Osteocyte (in vitro differentiated cells): Measurements from ENCODE around the gene HUNK. TPM values are rescaled to one million over a fixed set of nuclear protein-coding genes. Genes with fewer than 3 reads are reported as not detected.

Source experiments
- DNase-seq: peaks from one replicate; pipeline ENCODE4 v3.0.0; 2021; ENCODE audit warnings: mixed read lengths; ENCODE audit not compliant: unreplicated experiment; ENCODE audit errors: extremely low spot score
- H3K27ac Mint-ChIP-seq: one replicate; pipeline ENCODE4 v1.8.0; 2021; ENCODE audit warnings: mild to moderate bottlenecking, mixed read lengths; ENCODE audit not compliant: unreplicated experiment
- H3K27me3 Mint-ChIP-seq: one replicate; pipeline ENCODE4 v1.8.0; 2021; ENCODE audit warnings: mixed read lengths; ENCODE audit not compliant: unreplicated experiment
- H3K36me3 Mint-ChIP-seq: one replicate; pipeline ENCODE4 v1.8.0; 2021; ENCODE audit warnings: mixed read lengths; ENCODE audit not compliant: unreplicated experiment
- H3K4me1 Mint-ChIP-seq: one replicate; pipeline ENCODE4 v1.8.0; 2021; ENCODE audit warnings: mixed read lengths; ENCODE audit not compliant: unreplicated experiment
- H3K4me3 Mint-ChIP-seq: one replicate; pipeline ENCODE4 v1.8.0; 2021; ENCODE audit warnings: mild to moderate bottlenecking, moderate library complexity, mixed read lengths; ENCODE audit not compliant: unreplicated experiment
- H3K9me3 Mint-ChIP-seq: one replicate; pipeline ENCODE4 v1.8.0; 2021; ENCODE audit warnings: mixed read lengths; ENCODE audit not compliant: unreplicated experiment
- total RNA-seq: library from RNA; stranded (reverse); gene quantifications from 2 replicates; pipeline ENCODE4 v1.2.1, GENCODE V29; 2021
- TF ChIP-seq, protein P1 (sequence below): fragments of 200-600 bp; sonication (generic); IDR thresholded peaks from 2 replicates; pipeline ENCODE4 v1.5.0; 2021; ENCODE audit warnings: antibody characterized with exemption, mild to moderate bottlenecking, moderate library complexity

HUNK gene
- total RNA-seq, 1 donor from 2014 or later = 0.83 TPM

DNA sequence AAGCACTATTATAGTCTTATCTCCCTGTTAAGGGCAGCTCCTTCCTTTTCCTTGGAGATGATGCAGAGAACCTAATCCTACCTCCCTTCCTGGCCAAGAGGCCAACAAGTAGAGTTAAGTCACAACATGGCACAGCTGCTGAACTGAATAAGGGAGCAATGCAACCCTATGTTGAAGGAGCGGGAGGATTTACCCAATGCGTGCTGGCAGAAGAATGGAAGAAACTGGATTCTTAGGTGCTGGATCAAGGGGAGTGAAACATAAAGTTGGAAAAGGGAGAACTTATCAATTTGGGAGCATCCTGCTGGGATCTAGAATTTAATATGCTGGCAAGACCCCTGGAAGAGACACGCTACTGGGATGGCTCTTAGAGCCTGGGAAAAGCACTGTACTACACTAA lies 12.0 kb upstream of the HUNK start:
- Mint-ChIP-seq H3K36me3 (no peaks in the 10 kb centered on the region), H3K9me3 (no peaks in the 10 kb centered on the region), H3K27me3 (peaks cover 9% of the 10 kb centered on the region), H3K4me1 (no peaks in the 10 kb centered on the region), H3K27ac (no peak overlapping the region), H3K4me3 (no peak overlapping the region)
- TF ChIP-seq, protein P1, sequence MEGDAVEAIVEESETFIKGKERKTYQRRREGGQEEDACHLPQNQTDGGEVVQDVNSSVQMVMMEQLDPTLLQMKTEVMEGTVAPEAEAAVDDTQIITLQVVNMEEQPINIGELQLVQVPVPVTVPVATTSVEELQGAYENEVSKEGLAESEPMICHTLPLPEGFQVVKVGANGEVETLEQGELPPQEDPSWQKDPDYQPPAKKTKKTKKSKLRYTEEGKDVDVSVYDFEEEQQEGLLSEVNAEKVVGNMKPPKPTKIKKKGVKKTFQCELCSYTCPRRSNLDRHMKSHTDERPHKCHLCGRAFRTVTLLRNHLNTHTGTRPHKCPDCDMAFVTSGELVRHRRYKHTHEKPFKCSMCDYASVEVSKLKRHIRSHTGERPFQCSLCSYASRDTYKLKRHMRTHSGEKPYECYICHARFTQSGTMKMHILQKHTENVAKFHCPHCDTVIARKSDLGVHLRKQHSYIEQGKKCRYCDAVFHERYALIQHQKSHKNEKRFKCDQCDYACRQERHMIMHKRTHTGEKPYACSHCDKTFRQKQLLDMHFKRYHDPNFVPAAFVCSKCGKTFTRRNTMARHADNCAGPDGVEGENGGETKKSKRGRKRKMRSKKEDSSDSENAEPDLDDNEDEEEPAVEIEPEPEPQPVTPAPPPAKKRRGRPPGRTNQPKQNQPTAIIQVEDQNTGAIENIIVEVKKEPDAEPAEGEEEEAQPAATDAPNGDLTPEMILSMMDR = no peak
- DNase-seq = peak; percentile 11

DNA sequence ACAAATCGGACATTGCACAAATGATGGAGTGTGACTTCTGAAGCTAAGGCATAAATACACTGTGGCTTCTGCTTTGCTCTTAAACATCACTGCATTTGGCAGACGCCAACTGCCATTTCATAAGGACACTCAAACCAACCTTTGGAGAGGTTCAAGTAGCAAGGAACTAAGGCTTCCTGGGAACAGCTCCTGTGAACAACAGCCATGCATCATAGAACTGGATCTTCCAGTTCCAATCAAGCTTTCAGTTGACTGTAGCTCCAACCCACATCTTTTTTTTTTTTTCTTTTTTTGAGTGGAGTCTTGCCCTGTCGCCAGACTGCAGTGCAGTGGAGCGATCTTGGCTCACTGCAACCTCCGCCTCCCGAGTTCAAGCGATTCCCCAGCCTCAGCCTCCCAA lies 10.7 kb upstream of the HUNK start:
- Mint-ChIP-seq H3K27ac (no peak overlapping the region), H3K27me3 (peaks cover 9% of the 10 kb centered on the region), H3K36me3 (no peaks in the 10 kb centered on the region), H3K4me1 (no peaks in the 10 kb centered on the region), H3K9me3 (no peaks in the 10 kb centered on the region), H3K4me3 (no peak overlapping the region)
- no peak for DNase-seq
- TF ChIP-seq, protein P1 = no peak

DNA sequence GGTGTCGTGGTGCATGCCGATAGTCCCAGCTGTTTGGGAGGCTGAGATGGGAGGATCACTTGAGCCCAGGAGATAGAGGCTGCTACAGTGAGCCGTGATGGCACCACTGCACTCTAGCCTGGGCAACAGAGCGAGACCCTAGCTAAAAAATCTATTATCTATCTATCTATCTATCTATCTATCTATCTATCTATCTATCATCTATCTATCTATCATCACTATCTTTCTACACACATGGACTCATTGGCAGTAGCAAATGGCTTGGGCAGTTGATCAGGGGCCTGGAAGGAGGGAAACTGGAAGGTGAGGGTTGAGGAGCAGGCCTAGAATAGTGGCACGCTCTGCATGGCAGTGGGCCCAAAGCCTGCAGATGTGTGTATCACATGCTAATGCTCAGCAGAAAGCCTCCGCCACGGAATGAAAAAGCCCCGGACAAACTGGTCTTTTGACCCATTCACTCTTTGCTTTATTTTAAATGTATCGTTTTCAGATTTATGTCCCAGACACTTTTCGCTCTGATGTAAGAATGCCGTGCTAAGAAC lies 7.3 kb upstream of the HUNK start:
- Mint-ChIP-seq H3K27ac (no peak overlapping the region), H3K36me3 (no peaks in the 10 kb centered on the region), H3K4me3 (no peak overlapping the region), H3K4me1 (no peaks in the 10 kb centered on the region), H3K9me3 (no peaks in the 10 kb centered on the region), H3K27me3 (peaks cover 21% of the 10 kb centered on the region)
- peak; percentile 67 for DNase-seq
- TF ChIP-seq, protein P1 = no peak

DNA sequence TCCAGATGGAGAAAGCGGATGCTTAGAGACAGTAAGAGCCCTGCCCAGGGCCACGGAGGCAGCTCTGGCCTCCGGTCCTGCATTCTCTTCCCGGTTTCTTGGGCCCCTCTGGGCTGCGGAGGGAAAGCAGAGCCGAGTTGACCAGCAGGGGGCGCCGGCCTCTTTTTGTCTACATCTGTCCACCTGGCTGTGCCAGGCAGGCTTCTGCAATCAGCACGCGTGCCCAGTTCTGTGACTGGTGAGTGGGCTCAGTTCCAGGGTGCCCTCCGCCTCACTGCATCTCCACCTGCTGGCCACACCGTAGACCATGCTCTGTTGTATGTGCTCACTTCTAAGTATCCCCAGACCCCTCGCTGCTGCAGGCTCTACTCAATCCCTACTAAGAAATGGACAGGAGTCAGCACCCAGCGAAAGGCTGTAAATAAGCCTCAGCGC lies 6.7 kb upstream of the HUNK start:
- Mint-ChIP-seq H3K27ac (no peak overlapping the region), H3K4me3 (no peak overlapping the region), H3K4me1 (no peaks in the 10 kb centered on the region), H3K9me3 (no peaks in the 10 kb centered on the region), H3K36me3 (no peaks in the 10 kb centered on the region), H3K27me3 (peaks cover 18% of the 10 kb centered on the region)
- peak; percentile 95 for DNase-seq
- TF ChIP-seq, protein P1 = peak; percentile 93

DNA sequence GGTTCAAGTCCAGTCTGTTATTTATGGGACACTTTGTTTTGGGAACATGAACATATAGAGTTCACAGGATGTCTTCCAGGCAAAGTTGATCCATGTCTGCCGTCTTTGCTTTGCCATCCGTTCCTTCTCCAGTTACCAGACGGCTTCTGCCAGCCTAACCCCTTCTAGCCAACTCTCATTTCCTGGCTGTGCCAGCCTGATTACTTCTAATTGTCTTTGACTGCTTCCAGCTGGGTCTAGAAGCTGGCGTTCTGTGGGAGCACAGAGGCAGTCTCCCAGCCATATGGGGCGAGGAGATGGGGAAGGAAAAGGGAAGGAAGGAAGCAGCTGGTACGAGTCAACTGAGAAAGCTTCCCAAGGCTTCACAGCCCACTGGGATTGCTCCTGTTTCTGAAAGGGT lies 3.1 kb upstream of the HUNK start:
- Mint-ChIP-seq H3K27me3 (peaks cover 14% of the 10 kb centered on the region), H3K4me1 (peaks cover 9% of the 10 kb centered on the region), H3K9me3 (no peaks in the 10 kb centered on the region), H3K4me3 (no peak overlapping the region), H3K36me3 (no peaks in the 10 kb centered on the region), H3K27ac (no peak overlapping the region)
- no peak for DNase-seq
- TF ChIP-seq, protein P1 = no peak
